ENCODE results near the gene C19orf67.

C19orf67 gene

DNA sequence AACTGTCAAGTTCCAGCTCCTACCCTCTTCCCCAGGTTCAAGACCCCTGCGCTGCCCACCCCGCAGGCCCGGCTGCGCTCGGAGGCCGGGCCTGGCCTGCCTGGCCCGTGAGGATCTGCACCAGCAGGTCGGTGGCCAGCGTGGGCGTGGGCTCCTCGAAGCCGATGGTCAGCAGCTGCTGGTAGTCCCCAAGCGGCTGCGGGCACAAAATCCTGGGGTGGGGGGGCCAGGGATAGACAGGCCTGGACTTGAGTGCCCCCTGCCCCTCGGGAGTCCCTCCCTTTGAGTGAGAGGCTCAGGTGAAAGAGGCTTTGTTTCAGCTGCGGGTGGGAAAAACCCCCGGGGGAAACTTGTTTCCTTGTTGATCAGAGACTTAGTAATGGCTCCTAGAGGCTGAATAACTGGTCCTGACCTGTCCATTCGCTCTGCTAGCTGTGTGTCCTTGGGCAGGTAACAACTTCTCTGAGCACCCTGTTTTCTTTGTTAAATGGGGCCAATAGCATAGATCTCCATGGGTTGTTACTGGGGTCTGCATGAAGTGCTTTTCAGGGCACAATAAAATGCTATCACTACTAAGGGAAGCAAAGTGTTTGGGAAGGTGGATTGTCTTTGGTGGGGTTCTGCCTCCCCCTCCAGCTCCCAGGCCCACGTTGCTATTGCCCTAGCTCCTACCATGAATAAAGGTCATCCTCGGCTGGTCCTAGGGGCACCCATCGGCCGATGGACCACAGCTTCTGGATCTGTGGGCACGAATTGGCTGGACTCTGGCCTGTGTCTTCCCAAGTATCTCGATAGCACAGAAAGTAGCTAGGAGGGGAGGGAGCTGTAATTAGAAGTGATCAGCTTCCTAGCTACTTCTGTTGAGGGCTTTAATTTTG, 3.5 kb downstream of the C19orf67 start:
- no peak for DNase-seq

DNA sequence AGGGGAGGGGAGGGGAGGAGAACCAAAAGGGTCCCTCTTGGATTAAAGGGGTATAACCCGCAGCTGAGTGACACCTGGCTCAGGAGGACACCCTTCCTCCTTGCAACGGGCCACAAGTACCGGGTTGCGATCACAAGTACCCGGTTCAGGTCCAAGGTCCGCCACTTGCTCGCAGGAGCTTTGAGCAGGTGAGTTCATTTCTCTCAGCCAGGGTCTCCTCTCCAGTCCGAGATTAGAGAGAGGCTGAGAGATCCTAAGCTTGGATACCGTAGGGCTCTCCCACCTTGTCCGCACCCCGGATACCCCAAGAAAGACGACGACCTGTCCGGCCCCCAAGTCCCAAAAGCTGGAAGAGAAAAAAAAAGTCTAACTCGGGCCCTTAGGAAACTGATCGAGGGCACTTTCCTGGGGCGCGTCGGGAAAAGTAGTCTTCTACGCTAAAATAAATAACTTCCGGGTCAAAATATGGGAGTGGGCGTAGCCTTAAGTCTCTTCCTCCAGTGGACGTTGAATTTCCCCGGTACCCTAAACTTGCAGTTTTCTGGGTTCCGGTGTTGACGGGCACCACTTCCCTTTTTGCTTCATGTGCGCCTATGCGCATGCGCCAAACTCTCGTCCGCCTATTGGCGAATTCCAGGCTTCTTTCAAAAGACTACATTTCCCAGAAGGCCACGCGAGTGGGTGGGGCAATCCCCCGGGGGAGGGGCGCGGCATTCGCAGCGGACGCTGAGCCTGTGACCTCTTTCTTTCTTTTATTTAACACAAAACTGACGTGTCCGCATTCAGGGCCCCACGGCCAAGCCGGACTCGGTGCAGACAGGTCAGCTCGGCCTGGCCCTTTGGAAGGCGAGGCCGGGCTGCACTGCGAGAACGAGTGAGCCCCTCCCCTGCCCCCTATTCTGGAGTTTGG, 4.4 kb downstream of the C19orf67 start:
- peak; percentile 95 to 97 for DNase-seq

DNA sequence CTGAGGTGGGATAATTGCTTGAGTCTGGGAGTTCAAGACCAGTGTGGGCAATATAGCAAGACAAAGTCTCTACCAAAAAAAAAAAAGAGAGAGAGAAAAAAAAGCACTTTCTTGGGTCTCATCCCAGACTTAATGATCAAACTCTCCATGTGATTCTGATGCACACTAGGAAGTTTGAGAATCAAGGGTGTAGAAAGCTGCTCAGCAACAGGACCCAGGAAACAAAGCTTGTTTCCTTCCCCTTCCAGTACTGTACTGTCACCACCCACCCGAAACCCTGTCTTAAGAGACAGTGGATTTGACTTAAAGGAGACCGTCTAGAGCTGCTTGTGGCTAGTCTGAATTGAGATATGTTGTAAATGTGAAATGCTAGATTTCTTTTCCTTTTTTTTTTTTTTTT, 7.2 kb downstream of the C19orf67 start:
- DNase-seq = no peak

GRCh38 chr19:14073925-14074838, 11.4 kb downstream of the C19orf67 start:
- no peak for DNase-seq

DNA sequence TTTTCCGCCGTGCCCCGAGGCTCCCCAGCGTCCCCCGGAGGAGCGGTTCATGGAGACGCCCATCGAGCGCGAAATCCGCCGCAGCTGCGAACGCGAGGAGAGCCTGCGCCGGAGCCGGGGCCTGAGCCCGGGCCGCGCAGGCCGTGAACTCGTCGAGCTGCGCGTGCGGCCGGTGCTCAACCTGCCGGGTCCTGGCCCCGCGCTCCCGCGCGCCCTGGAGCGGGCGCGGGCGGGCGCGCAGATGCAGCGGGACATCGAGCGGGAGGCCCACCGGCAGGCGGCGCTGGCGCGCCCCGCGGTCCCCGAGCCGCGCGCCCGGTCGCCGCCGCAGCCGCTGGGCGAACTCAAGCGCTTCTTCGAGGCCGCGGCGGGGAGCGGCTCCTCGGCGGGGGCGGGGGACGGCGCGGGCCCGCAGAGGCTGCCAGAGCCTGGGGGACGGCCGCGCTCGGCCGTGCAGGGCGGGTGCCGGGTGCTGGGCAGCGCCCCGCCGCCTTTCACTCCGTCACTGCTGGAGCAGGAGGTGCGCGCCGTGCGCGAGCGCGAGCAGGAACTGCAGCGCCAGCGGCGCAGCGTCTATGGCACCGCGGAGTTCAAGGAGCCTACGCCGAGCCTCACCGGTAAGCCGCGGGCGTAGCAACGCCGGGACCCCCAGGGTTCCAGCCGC, 12.2 kb downstream of the C19orf67 start:
- no peak for DNase-seq

GRCh38 chr19:14072535-14073260, 12.9 kb downstream of the C19orf67 start, which contains the start of gene MISP3:
Gene MISP3, plus strand, starts transcription at chr19:14072786. Its CDS starts 524 bp downstream, at chr19:14073310.
- DNase-seq = no peak

DNA sequence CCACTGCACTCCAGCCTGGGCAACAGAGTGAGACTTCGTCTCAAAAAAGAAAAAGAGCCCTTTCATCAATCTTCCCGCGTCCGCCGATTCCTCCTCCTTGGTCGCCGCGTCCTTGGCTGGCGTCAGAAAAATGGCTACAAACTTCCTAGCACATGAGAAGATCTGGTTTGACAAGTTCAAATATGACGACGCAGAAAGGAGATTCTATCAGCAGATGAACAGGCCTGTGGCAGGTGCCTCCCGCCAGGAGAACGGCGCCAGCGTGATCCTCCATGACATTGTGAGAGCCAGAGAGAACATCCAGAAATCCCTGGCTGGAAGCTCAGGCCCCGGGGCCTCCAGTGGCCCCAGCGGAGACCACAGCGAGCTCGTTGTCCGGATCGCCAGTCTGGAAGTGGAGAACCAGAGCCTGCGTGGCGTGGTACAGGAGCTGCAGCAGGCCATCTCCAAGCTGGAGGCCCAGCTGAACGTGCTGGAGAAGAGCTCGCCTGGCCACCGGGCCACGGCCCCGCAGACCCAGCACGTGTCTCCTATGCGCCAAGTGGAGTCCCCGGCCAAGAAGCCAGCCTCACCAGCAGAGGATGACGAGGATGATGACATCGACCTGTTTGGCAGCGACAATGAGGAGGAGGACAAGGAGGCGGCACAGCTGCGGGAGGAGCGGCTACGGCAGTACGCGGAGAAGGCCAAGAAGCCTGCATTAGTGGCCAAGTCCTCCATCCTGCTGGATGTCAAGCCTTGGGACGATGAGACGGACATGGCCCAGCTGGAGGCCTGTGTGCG, 15.1 kb downstream of the C19orf67 start:
- DNase-seq = no peak

- no peak for DNase-seq
Measured at GRCh38 chr19:14066134-14066533, 19.4 kb downstream of the C19orf67 start.

DNA sequence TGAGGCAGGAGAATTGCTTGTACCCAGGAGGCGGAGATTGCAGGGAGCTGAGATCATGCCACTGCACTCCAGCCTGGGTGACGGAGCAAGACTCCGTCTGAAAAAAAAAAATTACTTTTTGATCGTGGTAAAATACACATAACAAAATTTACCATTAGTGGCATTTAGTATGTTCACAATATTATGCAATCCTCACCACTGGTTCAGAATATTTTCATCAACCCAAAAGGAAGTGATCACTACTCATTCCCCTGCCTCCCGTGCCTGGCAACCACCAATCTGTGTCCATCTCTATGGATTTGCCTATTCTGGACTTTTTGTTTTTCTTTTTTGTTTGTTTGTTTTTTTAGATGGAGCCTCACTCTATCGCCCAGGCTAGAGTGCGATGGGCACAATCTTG, 22.5 kb downstream of the C19orf67 start:
- no peak for DNase-seq

GRCh38 chr19:14062558-14062855, 23.1 kb downstream of the C19orf67 start:
- DNase-seq = no peak

DNA sequence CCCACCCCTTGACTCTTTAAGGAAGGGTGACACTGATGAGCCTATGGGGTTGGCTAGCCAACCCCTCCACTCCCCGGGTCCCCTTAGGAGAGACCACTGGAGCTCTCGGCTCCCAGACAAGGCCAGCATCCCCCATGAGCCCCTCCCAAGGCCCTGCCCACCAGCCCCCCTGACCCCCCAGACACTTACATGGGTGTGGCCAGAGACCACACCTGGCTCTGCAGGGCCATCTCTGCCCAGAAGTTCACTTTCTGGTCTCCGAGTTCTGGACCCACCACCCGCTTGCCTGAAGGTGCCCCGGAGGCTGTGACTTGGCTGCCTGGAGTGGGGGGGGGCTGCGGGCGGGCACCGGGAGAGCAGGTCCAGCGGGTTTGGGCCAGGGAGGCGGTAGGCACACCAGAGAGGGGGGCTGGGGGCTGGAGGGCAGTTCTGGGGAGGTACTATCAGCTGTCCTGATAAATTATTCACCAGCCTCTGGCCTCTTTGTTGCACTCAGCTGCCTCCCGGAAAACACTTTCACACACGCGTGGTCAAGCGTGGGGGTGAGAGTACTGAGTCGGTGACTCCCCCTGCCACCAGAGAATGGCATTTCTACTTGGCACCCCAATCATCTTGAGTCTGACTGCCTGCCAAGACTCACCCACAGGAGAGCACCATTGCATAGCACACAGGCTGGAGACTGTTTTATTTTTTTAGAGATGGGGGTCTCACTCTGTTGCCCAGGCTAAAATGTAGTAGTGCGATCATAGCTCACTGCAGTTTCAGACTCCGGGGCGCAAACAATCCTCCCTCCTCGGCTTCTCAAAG, 23.6 kb downstream of the C19orf67 start, which contains the start of gene PALM3:
Gene PALM3 (minus strand): TSS at position 326 of the 807 bp plus-strand sequence. CDS start 96 bp downstream, at position 230.
- no peak for DNase-seq

GRCh38 chr19:14061081-14061749, 24.4 kb downstream of the C19orf67 start:
- DNase-seq = no peak

- DNase-seq = no peak
Measured at GRCh38 chr19:14059652-14060155, 25.9 kb downstream of the C19orf67 start.

GRCh38 chr19:14059093-14059480, 26.5 kb downstream of the C19orf67 start:
- no peak for DNase-seq

DNA sequence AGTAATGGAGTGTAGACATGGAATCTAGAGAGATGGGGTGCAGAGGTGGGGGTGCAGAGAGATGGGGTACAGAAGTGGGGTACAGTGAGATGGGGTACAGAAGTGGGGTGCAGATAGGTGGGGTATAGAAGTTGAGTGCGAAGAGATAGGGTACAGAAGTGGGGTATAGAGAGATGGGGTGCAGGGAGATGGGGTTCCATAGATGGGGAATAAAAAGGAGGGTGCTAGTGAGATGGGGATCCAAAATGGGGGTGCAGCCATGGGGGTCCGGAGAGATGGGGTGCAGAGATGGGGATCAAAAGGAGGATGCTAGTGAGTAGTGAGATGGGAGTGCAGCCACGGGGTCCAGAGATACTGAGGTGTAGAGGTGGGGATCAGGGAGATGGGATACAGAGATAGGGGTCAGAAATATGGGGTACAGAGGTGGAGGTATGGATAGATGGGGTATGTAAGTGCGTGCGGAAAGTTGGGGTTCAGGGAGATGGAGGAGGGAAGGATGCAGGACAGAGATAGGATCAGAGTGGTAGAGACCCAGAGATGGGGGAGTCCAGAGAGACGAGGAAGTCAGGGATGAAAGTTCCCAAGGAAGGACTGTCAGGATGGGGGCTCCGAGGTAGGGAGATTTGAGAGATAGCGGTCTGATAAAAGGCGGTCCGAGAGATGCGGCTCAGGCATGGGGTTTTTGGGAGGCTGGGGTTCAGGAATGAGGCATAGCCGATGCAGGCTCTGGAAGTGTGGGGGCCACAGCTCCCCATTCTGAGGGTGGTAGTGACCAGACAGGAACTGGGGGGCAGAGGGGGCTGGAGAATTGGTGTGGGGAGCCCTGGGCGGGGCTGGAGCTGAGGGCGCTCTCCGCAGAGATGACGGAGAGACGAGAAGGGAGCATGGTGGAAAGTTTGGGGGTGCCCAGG, 27.1 kb downstream of the C19orf67 start:
- DNase-seq = no peak

GRCh38 chr19:14056741-14057356, 28.7 kb downstream of the C19orf67 start:
- no peak for DNase-seq

- no peak for DNase-seq
Measured at GRCh38 chr19:14056069-14056666, 29.4 kb downstream of the C19orf67 start.

All from cerebellar nuclear complex (tissue), 1 donor.